Kidney epithelial cell (primary cell): Measurements from ENCODE around the gene GLIS1. TPM values are rescaled to one million over a fixed set of nuclear protein-coding genes. Genes with fewer than 3 reads are reported as not detected.

ENCODE experiments used
- DNase-seq: peaks from one replicate; pipeline ENCODE4 v3.0.0-alpha.2; 2010; ENCODE audit warnings: low read depth
- H3K27me3 ChIP-seq: 2 replicates; pipeline ENCODE4 v1.6.0; 2011; ENCODE audit warnings: low read length; ENCODE audit not compliant: control insufficient read depth, insufficient read depth
- H3K36me3 ChIP-seq: 2 replicates; pipeline ENCODE4 v1.5.1; 2011; ENCODE audit warnings: low read length; ENCODE audit not compliant: control insufficient read depth, insufficient read depth
- H3K4me3 ChIP-seq: 2 replicates; pipeline ENCODE4 v1.5.1; 2011; ENCODE audit warnings: low read depth, mild to moderate bottlenecking, control low read depth, low read length
- CTCF ChIP-seq: IDR thresholded peaks from 2 replicates; pipeline ENCODE4 v1.5.1; 2011; ENCODE audit warnings: mild to moderate bottlenecking, moderate library complexity, low read length, control low read depth, inconsistent platforms; ENCODE audit not compliant: insufficient read depth, poor library complexity, severe bottlenecking
- total RNA-seq: library from RNA; depleted of rRNA; stranded (reverse); fragments of >200 nt; gene quantifications from 2 replicates; pipeline ENCODE4 v1.2.3, GENCODE V29; 2015

Gene GLIS1
- total RNA-seq, 1 donor from 2014 or later: 0.63 TPM

- DNase-seq: no peak
- no peak overlapping the region for H3K4me3 ChIP-seq
- TF ChIP-seq CTCF: peak; percentile 54
- no peaks in the 10 kb centered on the region for H3K36me3 ChIP-seq
- H3K27me3 ChIP-seq: no peaks in the 10 kb centered on the region
Measured at GRCh38 chr1:53715478-53715877, 23.5 kb downstream of the GLIS1 start.

GRCh38 chr1:53712276-53712675, 26.7 kb downstream of the GLIS1 start:
- H3K36me3 ChIP-seq: no peaks in the 10 kb centered on the region
- H3K4me3 ChIP-seq: no peak overlapping the region
- peaks cover 4% of the 10 kb centered on the region for H3K27me3 ChIP-seq
- no peak for DNase-seq
- no peak for TF ChIP-seq CTCF

GRCh38 chr1:53710584-53710983, 28.4 kb downstream of the GLIS1 start:
- no peak for DNase-seq

GRCh38 chr1:53708687-53709086, 30.3 kb downstream of the GLIS1 start:
- Histone ChIP-seq H3K27me3 (peaks cover 8% of the 10 kb centered on the region), H3K36me3 (no peaks in the 10 kb centered on the region), H3K4me3 (no peak overlapping the region)
- no peak for DNase-seq
- no peak for TF ChIP-seq CTCF

More at GRCh38 chr1:53710584-53710983, 28.4 kb downstream of the GLIS1 start:
- TF ChIP-seq CTCF: no peak
- no peak overlapping the region for H3K4me3 ChIP-seq
- H3K27me3 ChIP-seq: peaks cover 5% of the 10 kb centered on the region
- H3K36me3 ChIP-seq: no peaks in the 10 kb centered on the region

- H3K36me3 ChIP-seq: no peaks in the 10 kb centered on the region
- TF ChIP-seq CTCF: no peak
- H3K27me3 ChIP-seq: peaks cover 8% of the 10 kb centered on the region
- H3K4me3 ChIP-seq: no peak overlapping the region
- DNase-seq: no peak
Measured at GRCh38 chr1:53706356-53706755, 32.6 kb downstream of the GLIS1 start.

GRCh38 chr1:53705446-53706096, 33.4 kb downstream of the GLIS1 start:
- Histone ChIP-seq H3K36me3 (no peaks in the 10 kb centered on the region), H3K4me3 (no peak overlapping the region), H3K27me3 (peaks cover 8% of the 10 kb centered on the region)
- no peak for DNase-seq
- no peak for TF ChIP-seq CTCF
